HG02840 (cell line): ENCODE results near the gene NRSN2.
"Not testable (repeated sequence)": the region's sequence is repeated elsewhere in the genome, so short reads cannot be mapped to it uniquely, and the experiment has no call there.

Experiments used
- ATAC-seq: cut with Tn5 transposase; IDR thresholded peaks from one replicate; pipeline ENCODE4 v1.9.1; 2021; ENCODE audit warnings: mild to moderate bottlenecking, moderate library complexity, moderate number of reproducible peaks; ENCODE audit not compliant: unreplicated experiment, low FRiP score

The NRSN2 gene

GRCh38 chr20:348972-349841 is 2.3 kb downstream of the NRSN2 start:
- ATAC-seq = no peak

- no peak for ATAC-seq
These were observed 6.3 kb downstream of the NRSN2 start for GRCh38 chr20:353166-353565.

DNA sequence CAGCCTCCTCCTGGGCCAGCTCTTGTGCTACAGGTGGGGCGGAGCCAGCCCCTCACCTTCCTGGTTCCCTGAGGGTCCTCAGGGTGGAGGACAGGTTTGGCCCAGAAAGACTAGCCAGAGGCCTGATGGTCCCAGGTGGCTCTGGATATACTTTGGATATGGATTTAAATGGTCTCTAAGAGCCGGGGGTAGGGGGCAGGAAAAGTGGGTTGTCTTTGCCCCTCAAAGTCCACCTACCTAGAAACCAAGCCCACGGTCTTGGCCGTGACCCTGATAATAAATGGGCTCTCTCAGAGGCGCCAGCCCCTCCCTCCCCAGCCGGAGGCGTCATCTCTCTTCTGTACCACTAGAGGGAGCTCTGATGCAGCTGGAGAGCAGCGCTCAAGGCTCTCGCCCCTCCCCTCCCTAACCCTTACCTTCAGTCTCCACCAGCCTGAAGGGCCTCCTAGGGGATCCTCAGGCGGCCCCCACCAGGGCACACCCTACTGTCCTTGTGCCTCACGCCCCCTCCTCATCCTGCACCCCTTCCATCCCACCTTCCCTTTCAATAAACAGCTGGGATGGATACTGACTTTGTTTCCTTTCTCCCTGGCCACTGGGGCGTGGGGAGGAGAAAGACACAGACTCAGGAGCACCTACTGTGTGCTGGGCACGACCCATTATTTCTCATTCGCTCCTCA is 7.5 kb downstream of the NRSN2 start:
- ATAC-seq = peak; percentile 74

- ATAC-seq = not testable (repeated sequence)
These were observed 9.2 kb downstream of the NRSN2 start for GRCh38 chr20:356154-356553.

- ATAC-seq = no peak
These were observed 9.8 kb downstream of the NRSN2 start for GRCh38 chr20:356745-357144.

DNA sequence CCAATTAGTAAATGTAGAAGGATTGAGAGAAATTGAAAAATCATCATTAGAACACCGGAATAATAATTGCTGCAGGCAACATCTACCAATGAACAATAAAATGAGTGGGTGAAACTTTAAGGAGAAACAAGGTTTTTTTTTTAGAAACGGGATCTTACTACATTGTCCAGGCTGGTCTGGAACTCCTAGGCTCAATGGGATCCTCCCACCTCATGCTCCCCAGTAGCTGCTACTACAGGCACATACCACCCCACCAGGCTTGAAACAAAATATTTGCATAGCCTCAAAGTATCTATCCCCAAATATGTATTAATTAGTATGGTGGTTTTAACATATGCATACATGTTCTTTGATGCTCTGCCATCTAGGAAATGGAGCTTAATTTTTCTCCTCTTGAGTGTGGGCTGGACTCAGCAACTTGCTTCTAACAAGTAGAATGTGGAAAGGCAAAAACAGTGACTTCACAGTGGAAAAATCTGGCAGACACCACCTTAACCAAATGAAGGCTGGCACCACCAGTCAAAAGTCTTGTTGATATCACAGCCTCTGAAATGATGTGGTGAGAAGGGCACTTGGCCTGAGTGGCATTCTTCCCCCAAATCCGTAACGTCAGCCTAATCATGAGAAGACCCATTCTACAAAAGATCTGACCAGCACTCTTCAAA is 12.1 kb downstream of the NRSN2 start:
- ATAC-seq = no peak

DNA sequence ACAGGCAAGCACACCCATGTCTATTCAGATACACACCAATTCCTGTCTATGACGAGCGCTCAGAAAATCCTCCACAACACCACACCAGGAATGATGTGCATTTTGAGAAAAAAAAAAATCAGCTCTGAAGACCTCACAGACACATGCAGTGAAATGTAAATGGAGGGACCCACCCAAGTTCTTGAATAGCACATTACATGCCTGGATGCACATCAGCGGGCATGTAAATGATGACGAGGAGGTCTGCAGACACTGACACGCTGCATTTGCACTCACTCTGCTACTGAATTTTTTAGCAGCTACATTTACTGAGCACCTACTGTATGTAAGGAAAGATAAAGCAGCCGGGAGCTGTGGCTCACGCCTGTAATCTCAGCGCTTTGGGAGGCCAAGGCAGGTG is 14.7 kb downstream of the NRSN2 start:
- no peak for ATAC-seq

DNA sequence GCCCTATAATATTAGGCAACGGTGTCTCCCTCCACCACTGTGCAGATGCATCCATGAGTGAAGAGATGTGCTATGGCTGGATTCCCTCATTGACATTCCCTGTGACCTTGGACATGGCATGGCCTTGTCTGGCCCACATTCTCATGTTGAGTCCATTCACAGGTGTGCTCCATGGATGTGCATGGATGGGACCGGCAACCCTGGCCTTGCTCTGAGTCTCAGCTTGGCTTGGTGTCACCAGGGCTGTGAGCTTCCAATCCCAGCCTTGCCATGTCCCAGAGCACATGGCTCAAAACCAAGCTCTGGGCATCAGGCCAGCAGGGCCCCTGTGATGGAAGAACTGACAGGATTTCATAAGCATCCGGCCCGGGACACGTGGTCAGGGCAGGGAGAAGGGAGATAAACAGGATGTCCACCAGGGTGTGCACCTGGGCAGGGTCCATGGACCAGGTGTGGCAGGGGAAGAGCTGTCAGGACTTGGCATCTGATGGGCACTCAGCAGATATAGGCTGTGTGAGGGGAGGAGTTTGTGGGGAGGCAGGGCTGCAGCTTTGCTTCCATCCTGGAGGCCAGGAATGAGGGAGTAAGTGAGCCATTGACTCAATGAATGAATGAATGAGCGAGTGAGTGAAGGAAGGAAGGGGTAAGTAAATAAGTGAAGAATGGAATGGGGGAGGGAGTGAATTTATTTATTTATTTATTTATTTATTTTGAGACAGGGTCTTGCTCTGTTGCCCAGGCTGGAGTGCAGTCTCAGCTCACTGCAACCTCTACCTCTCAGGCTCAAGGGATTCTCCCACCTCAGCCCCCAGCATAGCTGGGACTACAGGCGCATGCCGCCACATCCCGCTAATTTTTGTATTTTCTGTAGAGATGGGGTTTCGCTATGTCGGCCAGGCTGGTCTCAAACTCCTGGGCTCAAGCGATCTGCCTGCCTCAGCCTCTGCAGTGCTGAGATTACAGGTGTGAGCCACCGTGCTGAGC is 15.7 kb downstream of the NRSN2 start:
- ATAC-seq = no peak

DNA sequence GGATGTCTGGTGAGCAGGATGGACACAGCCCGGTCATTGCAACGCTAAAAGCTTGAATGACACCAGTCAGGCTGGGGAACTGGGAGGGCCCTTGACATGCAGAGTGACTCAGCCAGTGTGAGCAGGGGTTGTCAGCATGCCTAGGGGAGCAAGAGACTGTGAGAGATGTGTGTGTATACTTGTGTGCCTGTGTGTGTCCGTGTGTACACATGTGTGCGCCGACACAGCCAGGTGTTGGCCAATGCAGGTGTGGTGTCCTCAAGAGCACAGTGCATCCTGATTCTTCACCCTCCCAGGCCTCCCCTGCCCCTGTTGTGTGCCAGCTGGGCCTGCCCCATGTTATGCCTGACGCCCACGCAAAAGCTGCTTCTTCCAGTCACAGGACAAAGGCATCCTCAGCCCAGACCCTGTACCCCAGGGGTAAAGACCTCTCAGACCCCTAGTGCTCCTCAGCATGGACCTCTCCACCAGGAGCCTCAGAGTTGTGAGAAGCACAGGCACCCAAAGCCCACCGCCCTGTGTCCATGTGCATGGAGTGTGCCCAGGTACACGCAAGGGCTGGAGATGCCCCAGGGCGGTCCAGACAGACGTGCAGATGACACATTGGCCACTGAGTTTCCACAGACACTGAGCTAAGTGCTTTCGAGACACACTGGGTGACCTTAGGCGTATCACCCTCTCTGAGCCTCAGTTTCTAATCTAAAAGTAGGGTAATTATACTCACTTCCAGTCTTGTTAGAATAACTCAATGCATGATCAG is 16.6 kb downstream of the NRSN2 start:
- ATAC-seq = no peak

DNA sequence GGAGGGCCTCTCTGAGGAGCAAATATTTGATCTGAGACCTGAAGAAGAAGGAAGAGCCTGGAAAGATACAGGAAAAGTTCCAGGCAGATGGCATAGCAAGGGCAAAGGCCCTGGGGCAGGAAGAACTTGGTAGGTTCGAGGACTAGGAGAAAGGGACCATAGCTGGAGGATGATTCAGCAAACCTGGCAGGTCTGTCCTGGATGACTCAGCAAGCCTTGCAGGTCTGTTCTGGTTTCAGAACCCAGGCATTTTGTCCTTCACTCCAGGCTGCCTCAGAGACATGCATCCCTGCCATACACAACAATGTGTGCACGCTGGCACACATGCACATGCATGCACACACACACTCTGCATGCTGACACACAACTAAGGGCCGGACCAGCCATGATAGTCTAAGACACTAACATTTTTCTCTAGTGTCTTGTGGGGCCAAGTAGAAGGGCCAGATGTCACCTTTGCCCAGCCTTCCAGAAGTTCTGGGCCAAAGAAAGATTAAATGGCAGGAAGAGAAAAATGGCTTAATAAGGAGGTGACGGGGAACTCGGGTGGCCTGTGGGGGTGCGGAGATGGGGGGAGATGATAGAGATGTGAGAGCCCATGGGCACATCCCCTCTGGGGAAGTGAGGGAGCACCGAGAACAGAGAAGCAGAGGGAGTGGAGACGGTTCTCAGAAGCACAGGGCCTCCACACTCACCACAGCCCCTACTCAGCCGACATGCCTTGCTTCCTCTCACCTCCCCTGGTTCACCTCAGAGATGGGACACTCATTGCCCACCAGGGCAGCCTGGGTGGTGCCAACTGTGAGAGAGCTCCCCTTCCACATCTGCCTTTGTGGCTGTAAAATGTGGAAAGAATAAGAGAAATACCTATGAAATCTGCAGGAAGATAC is 18.2 kb downstream of the NRSN2 start:
- no peak for ATAC-seq

GRCh38 chr20:366041-366718 is 19.3 kb downstream of the NRSN2 start:
- no peak for ATAC-seq

DNA sequence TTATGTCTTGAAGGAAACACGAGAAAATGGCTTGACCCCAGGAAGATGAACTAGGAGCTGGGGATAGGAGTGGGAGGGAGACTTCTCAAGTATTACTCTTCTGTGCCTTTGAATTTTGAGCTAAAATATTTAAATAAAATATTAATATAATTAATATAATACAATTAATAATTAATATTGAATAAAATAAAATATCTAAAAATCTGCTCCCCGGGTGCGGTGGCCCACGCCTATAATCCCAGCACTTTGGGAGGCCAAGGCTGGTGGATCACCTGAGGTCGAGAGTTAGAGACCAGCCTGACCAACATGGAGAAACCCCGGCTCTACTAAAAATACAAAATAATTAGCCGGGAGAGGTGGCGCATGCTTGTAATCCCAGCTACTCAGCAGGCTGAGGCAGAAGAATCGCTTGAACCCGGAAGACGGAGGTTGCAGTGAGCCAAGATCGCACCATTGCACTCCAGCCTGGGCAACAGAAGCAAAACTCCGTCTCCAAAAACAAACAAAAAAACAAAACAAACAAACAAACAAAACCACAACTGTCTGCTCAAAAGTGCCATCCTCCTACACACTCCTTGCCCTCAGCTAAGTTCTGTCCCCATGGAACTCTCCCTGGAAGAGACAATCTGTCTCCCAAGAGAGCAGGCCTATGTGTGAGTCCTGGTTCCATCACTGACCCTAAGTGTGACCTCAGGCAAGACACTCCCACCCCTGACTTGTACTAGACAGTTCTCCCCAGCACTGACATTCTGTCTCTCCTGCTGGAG is 20.0 kb downstream of the NRSN2 start:
- ATAC-seq = no peak

DNA sequence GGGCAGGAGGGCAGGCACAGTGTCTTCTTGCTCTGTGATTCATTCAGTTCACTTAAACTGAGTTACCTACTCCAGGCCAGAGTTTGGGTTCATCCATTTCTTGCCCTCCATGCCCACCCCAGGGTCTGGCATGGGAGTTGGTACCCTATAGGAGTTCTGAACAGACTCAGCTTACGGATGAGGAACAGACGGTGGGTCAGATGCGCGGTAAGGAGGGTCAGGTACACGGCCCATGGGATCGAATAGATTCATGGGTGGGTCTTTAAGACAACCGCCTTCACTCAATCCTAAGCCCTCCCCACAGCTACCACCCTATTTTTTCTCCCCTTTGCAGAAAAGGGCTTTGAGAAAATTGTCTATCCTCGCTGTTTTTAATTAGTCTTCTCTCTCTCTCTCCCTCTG is 20.6 kb downstream of the NRSN2 start:
- ATAC-seq = no peak

GRCh38 chr20:368915-369314 is 22.0 kb downstream of the NRSN2 start:
- no peak for ATAC-seq

GRCh38 chr20:370151-370600 is 23.3 kb downstream of the NRSN2 start:
- ATAC-seq = no peak

DNA sequence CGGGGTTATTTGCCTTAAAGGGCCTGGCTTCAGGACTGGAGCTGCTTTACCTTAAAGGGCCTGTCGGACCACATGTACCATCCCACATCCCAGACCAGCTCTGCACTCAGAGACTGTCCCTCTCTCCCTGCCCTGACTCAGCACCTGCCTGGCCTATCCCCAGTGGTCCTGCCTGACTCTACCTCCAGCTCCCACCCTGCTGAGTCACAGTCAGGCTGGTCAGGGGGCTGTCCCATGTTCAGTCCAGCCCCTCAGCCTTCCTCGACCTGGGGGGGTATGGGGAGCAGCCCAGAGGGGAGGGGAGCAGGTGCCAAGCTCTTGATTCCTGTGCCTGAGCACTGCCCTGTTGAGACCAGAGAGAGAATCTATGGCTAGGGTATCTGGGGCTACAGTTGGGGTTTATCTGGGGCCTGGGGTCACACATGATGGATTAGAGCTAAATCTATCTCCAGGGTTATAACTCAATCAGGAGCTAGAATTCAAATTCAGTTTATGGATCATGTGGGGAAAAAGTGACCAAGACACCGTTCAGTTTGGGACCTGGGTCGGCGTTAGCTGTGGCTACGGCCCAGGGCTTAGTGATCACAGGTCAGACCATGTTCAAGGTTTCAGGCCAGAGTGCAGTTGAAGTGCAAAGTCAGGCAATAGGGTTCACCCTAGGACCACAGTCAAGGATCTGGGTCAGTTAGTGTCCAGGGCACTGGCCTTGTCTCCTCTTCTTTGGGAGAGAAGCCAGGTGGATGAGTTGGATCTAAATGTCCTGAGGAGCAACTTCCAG is 24.3 kb downstream of the NRSN2 start:
- no peak for ATAC-seq
